Smooth muscle cell (in vitro differentiated cells): ENCODE measurements around the gene CPNE4. TPM values are rescaled to one million over a fixed set of nuclear protein-coding genes. Genes with fewer than 3 reads are reported as not detected.

Source experiments
- DNase-seq: peaks from one replicate; lab custom pipeline; 2025; ENCODE audit not compliant: unreplicated experiment; lab: John Stamatoyannopoulos, UW
- H2AFZ ChIP-seq: fragments of 200-600 bp; sonication (generic); 2 replicates; pipeline ENCODE4 v1.6.0; 2016; ENCODE audit warnings: antibody characterized with exemption, low read depth, mild to moderate bottlenecking
- H3F3A ChIP-seq: fragments of 200-600 bp; sonication (generic); 2 replicates; pipeline ENCODE4 v1.6.0; 2017; ENCODE audit warnings: antibody characterized with exemption, low read depth
- H3K27ac ChIP-seq: fragments of 200-600 bp; sonication (generic); 2 replicates; pipeline ENCODE4 v1.5.1; 2016; ENCODE audit warnings: low read depth, mild to moderate bottlenecking
- H3K27me3 ChIP-seq: fragments of 200-600 bp; sonication (generic); 2 replicates; pipeline ENCODE4 v1.6.1; 2016; ENCODE audit warnings: low read depth, mild to moderate bottlenecking
- H3K36me3 ChIP-seq: fragments of 200-600 bp; sonication (generic); 2 replicates; pipeline ENCODE4 v1.5.1; 2016; ENCODE audit warnings: low read depth
- H3K4me1 ChIP-seq: fragments of 200-600 bp; sonication (generic); 2 replicates; pipeline ENCODE4 v1.5.1; 2016; ENCODE audit warnings: low read depth
- H3K4me2 ChIP-seq: fragments of 200-600 bp; sonication (generic); 2 replicates; pipeline ENCODE4 v1.6.0; 2016; ENCODE audit warnings: mild to moderate bottlenecking
- H3K4me3 ChIP-seq: fragments of 200-600 bp; sonication (generic); 2 replicates; pipeline ENCODE4 v1.5.1; 2016; ENCODE audit warnings: mild to moderate bottlenecking
- H3K79me2 ChIP-seq: fragments of 200-600 bp; sonication (generic); 2 replicates; pipeline ENCODE4 v1.6.0; 2016; ENCODE audit warnings: low read depth, mild to moderate bottlenecking
- H3K9ac ChIP-seq: fragments of 200-600 bp; sonication (generic); 2 replicates; pipeline ENCODE4 v1.6.0; 2016; ENCODE audit warnings: low read depth
- H3K9me3 ChIP-seq: fragments of 200-600 bp; sonication (generic); replicated peaks from 2 replicates; pipeline ENCODE4 v1.5.1; 2016; ENCODE audit warnings: low read depth
- H4K20me1 ChIP-seq: fragments of 200-600 bp; sonication (generic); 2 replicates; pipeline ENCODE4 v1.6.0; 2016; ENCODE audit warnings: low read depth
- CTCF ChIP-seq: fragments of 200-600 bp; sonication (generic); IDR thresholded peaks from 2 replicates; pipeline ENCODE4 v1.5.1; 2017; ENCODE audit warnings: borderline replicate concordance, mild to moderate bottlenecking, antibody characterized with exemption; ENCODE audit not compliant: insufficient read depth, poor library complexity, severe bottlenecking
- WGBS: methylation state at CpG from one replicate; pipeline ENCODE4 v1.1.7; 2016; ENCODE audit warnings: low lambda C conversion rate; 5-methylcytosine and 5-hydroxymethylcytosine counted together
- polyA plus RNA-seq: library from polyadenylated mRNA; unstranded; fragments of >200 nt; fragmentation: Nextera tagmentation; extraction: Ambion mirVana; gene quantifications from 2 replicates; pipeline ENCODE4 v1.2.1, GENCODE V29; 2016
- total RNA-seq: library from RNA; depleted of rRNA; stranded (reverse); fragments of >200 nt; gene quantifications from 2 replicates; pipeline ENCODE4 v1.2.3, GENCODE V29; 2014

Gene CPNE4
- total and polyA plus RNA-seq, 2 experiments from 2014 or later: 0.05 to 1.6 TPM

GRCh38 chr3:131716007-131716406 is 318.8 kb downstream of the CPNE4 start:
- no peaks in the 10 kb centered on the region for H3K9me3 ChIP-seq
- H3K79me2 ChIP-seq: no peaks in the 10 kb centered on the region
- H2AFZ ChIP-seq: no peak overlapping the region
- no peaks in the 10 kb centered on the region for H4K20me1 ChIP-seq
- H3K36me3 ChIP-seq: no peaks in the 10 kb centered on the region
- H3K27me3 ChIP-seq: no peaks in the 10 kb centered on the region
- H3K9ac ChIP-seq: no peak overlapping the region
- no peak overlapping the region for H3K27ac ChIP-seq
- DNase-seq: no peak
- no peaks in the 10 kb centered on the region for H3K4me1 ChIP-seq
- no peak for TF ChIP-seq CTCF
- H3K4me3 ChIP-seq: no peak overlapping the region
- WGBS: 33% methylated on average over 1 of the region's 1 CpG
- H3K4me2 ChIP-seq: no peak overlapping the region
- H3F3A ChIP-seq: no peaks in the 10 kb centered on the region

GRCh38 chr3:131714585-131715220 is 320.1 kb downstream of the CPNE4 start:
- no peak for TF ChIP-seq CTCF
- DNase-seq: no peak
- Histone ChIP-seq H4K20me1 (no peaks in the 10 kb centered on the region), H3K4me2 (no peak overlapping the region), H3K9me3 (no peaks in the 10 kb centered on the region), H3F3A (no peaks in the 10 kb centered on the region), H3K79me2 (no peaks in the 10 kb centered on the region), H3K4me1 (no peaks in the 10 kb centered on the region), H3K27me3 (no peaks in the 10 kb centered on the region), H3K4me3 (no peak overlapping the region), H3K27ac (no peak overlapping the region), H3K9ac (no peak overlapping the region), H2AFZ (no peak overlapping the region), H3K36me3 (no peaks in the 10 kb centered on the region)
- WGBS: 87% methylated on average over 1 of the region's 1 CpG

GRCh38 chr3:131713416-131714123 is 321.2 kb downstream of the CPNE4 start:
- no peaks in the 10 kb centered on the region for H3K79me2 ChIP-seq
- no peak for TF ChIP-seq CTCF
- no peaks in the 10 kb centered on the region for H3K27me3 ChIP-seq
- no peaks in the 10 kb centered on the region for H3K4me1 ChIP-seq
- no peaks in the 10 kb centered on the region for H3K9me3 ChIP-seq
- no peaks in the 10 kb centered on the region for H3F3A ChIP-seq
- no peak overlapping the region for H3K9ac ChIP-seq
- H3K4me3 ChIP-seq: no peak overlapping the region
- H2AFZ ChIP-seq: no peak overlapping the region
- no peak overlapping the region for H3K4me2 ChIP-seq
- no peaks in the 10 kb centered on the region for H4K20me1 ChIP-seq
- no peak for DNase-seq
- no peak overlapping the region for H3K27ac ChIP-seq
- no peaks in the 10 kb centered on the region for H3K36me3 ChIP-seq
- 68% methylated on average over 3 of the region's 3 CpGs for WGBS
